ENCODE data around the gene AGBL1. TPM values are rescaled to one million over a fixed set of nuclear protein-coding genes. Genes with fewer than 3 reads are reported as not detected.
A peak's percentile ranks its signal among the peaks of the same experiment; 100 is the strongest.

The AGBL1 gene
- total and polyA plus RNA-seq, 2 experiments from 2014 or later, result 0.03 TPM; not detected in 1

DNA sequence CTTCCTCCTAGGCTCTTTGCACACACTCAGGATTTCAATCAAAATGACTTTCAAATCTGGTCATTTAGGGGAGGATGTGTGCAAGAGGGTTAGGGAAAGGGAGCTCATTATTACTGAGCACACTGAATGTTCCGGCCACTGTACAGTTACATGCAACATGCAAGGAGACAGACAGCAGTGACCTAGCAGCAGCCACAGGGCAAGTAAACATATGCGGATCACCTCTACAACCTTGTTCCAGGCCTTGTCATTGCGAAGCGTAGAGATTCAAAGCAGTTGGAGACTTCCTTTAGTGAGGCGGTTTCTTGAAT is 837.6 kb downstream of the AGBL1 start:
- no peaks in the 10 kb centered on the region for H3K36me3 Mint-ChIP-seq (ENCODE audit: low read depth)
- H3K9me2 ChIP-seq (ENCODE audit: insufficient read depth), result no peaks in the 10 kb centered on the region
- H4K20me1 ChIP-seq (replicated peaks; ENCODE audit: insufficient read depth), result no peaks in the 10 kb centered on the region
- H2AFZ ChIP-seq, result peak overlapping the region; percentile 90
- H3F3A ChIP-seq (replicated peaks; ENCODE audit: low read depth), result no peaks in the 10 kb centered on the region
- H3K4me1 ChIP-seq (ENCODE audit: insufficient read depth), result peaks cover 23% of the 10 kb centered on the region
- no peak for DNase-seq (ENCODE audit: low spot score)
- H3K4me3 Mint-ChIP-seq, result no peak overlapping the region
- no peaks in the 10 kb centered on the region for H3K27me3 ChIP-seq (ENCODE audit: insufficient read depth)
- H3K27me3 Mint-ChIP-seq (ENCODE audit: insufficient read depth, low read depth, poor library complexity), result no peaks in the 10 kb centered on the region
- peaks cover 6% of the 10 kb centered on the region; the same call in 2 of the 3 replicates for H3K9me3 Mint-ChIP-seq
- H3K27ac ChIP-seq (ENCODE audit: low read depth), result no peak overlapping the region
- no peak for ATAC-seq
- no peak overlapping the region for H3K4me3 ChIP-seq
- H3K36me3 ChIP-seq (ENCODE audit: insufficient read depth), result no peaks in the 10 kb centered on the region
- TF ChIP-seq NANOG (IDR thresholded peaks at IDR 0.05; ENCODE audit: borderline replicate concordance) (no peak), EZH2phosphoT487 (IDR thresholded peaks at IDR 0.05; ENCODE audit: unreplicated experiment) (no peak), POLR2AphosphoS5 (IDR thresholded peaks at IDR 0.05; ENCODE audit: low read depth) (no peak), EZH2 (IDR thresholded peaks at IDR 0.05; ENCODE audit: low read depth, unreplicated experiment) (no peak), STAT1 (IDR thresholded peaks at IDR 0.05; ENCODE audit: unreplicated experiment) (no peak), ZNF331 (CRISPR knock-in tag; IDR thresholded peaks at IDR 0.05; ENCODE audit: low read depth) (no peak)
- TF ChIP-seq, protein P1, sequence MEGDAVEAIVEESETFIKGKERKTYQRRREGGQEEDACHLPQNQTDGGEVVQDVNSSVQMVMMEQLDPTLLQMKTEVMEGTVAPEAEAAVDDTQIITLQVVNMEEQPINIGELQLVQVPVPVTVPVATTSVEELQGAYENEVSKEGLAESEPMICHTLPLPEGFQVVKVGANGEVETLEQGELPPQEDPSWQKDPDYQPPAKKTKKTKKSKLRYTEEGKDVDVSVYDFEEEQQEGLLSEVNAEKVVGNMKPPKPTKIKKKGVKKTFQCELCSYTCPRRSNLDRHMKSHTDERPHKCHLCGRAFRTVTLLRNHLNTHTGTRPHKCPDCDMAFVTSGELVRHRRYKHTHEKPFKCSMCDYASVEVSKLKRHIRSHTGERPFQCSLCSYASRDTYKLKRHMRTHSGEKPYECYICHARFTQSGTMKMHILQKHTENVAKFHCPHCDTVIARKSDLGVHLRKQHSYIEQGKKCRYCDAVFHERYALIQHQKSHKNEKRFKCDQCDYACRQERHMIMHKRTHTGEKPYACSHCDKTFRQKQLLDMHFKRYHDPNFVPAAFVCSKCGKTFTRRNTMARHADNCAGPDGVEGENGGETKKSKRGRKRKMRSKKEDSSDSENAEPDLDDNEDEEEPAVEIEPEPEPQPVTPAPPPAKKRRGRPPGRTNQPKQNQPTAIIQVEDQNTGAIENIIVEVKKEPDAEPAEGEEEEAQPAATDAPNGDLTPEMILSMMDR (conservative IDR thresholded peaks at IDR 0.05; ENCODE audit: low read depth in 2 of 2), result no peak
- H3K4me2 ChIP-seq, result 0 out of 2 replicates have a peak overlapping the region, but pooled peaks have one; percentile 32
- H3K27ac Mint-ChIP-seq, result no peak overlapping the region
- peaks cover 11% of the 10 kb centered on the region for H3K4me1 Mint-ChIP-seq
- no peaks in the 10 kb centered on the region for H3K79me2 ChIP-seq (replicated peaks; ENCODE audit: insufficient read depth)

- H3K36me3 ChIP-seq (ENCODE audit: insufficient read depth), result no peaks in the 10 kb centered on the region
- Mint-ChIP-seq H3K27ac (no peak overlapping the region), H3K4me1 (no peaks in the 10 kb centered on the region), H3K9me3 (no peaks in the 10 kb centered on the region), H3K4me3 (no peak overlapping the region), H3K36me3 (ENCODE audit: low read depth) (no peaks in the 10 kb centered on the region), H3K27me3 (ENCODE audit: insufficient read depth, low read depth, poor library complexity) (no peaks in the 10 kb centered on the region)
- H3F3A ChIP-seq (replicated peaks; ENCODE audit: low read depth), result no peaks in the 10 kb centered on the region
- H3K9me2 ChIP-seq (ENCODE audit: insufficient read depth), result no peaks in the 10 kb centered on the region
- no peak overlapping the region for H3K4me3 ChIP-seq
- no peaks in the 10 kb centered on the region for H3K27me3 ChIP-seq (ENCODE audit: insufficient read depth)
- peak overlapping the region; percentile 76; the same call in 1 of the 2 replicates for H2AFZ ChIP-seq
- no peak for ATAC-seq
- no peaks in the 10 kb centered on the region for H3K79me2 ChIP-seq (replicated peaks; ENCODE audit: insufficient read depth)
- no peaks in the 10 kb centered on the region for H4K20me1 ChIP-seq (replicated peaks; ENCODE audit: insufficient read depth)
- H3K27ac ChIP-seq (ENCODE audit: low read depth), result no peak overlapping the region
- H3K4me1 ChIP-seq (ENCODE audit: insufficient read depth), result peaks cover 14% of the 10 kb centered on the region
- no peak for DNase-seq (ENCODE audit: low spot score)
- TF ChIP-seq, protein P1 (conservative IDR thresholded peaks at IDR 0.05; ENCODE audit: low read depth in 2 of 2), result no peak
- TF ChIP-seq EZH2 (IDR thresholded peaks at IDR 0.05; ENCODE audit: low read depth, unreplicated experiment) (no peak), ZNF114 (CRISPR knock-in tag; IDR thresholded peaks at IDR 0.05) (no peak), POLR2AphosphoS5 (IDR thresholded peaks at IDR 0.05; ENCODE audit: low read depth) (no peak), CREB1 (CRISPR knock-in tag; IDR thresholded peaks at IDR 0.05; ENCODE audit: low read depth) (no peak), ZNF331 (CRISPR knock-in tag; IDR thresholded peaks at IDR 0.05; ENCODE audit: low read depth) (no peak), NANOG (IDR thresholded peaks at IDR 0.05; ENCODE audit: borderline replicate concordance) (no peak), EZH2phosphoT487 (IDR thresholded peaks at IDR 0.05; ENCODE audit: unreplicated experiment) (no peak), STAT1 (IDR thresholded peaks at IDR 0.05; ENCODE audit: unreplicated experiment) (no peak), ZNF462 (CRISPR knock-in tag; IDR thresholded peaks at IDR 0.05) (no peak)
- no peak overlapping the region for H3K4me2 ChIP-seq
Measured at GRCh38 chr15:86919581-86919980, 839.9 kb downstream of the AGBL1 start.

Data from GM23338 (cell line).